Thymus (tissue), 11 donors: ENCODE results near the gene ITGA1. TPM values are rescaled to one million over a fixed set of nuclear protein-coding genes. Genes with fewer than 3 reads are reported as not detected.
A peak's percentile ranks its signal among the peaks of the same experiment; 100 is the strongest.

Experiments
- DNase-seq, 9 donors: peaks; one replicate each; pipeline ENCODE4 v3.0.0-alpha.2; 2013; ENCODE audit warnings: low spot score in 9 of 9, low read depth in 6 of 9, missing footprints in 1 of 9
- H3K27ac ChIP-seq, 2 donors: one replicate each; pipeline ENCODE4 v1.5.1; 2013; ENCODE audit warnings: control low read depth in 1 of 2, low read depth in 1 of 2, low read length in 1 of 2, mild to moderate bottlenecking in 1 of 2, moderate library complexity in 1 of 2
- H3K27me3 ChIP-seq, 2 donors: one replicate each; pipeline ENCODE4 v1.5.1; 2013; ENCODE audit warnings: low read length in 1 of 2; ENCODE audit not compliant: control insufficient read depth in 2 of 2, insufficient read depth in 1 of 2
- H3K36me3 ChIP-seq, 2 donors: one replicate each; pipeline ENCODE4 v1.5.1; 2013; ENCODE audit warnings: low read length in 1 of 2, mild to moderate bottlenecking in 1 of 2, moderate library complexity in 1 of 2; ENCODE audit not compliant: control insufficient read depth in 2 of 2, insufficient read depth in 2 of 2
- H3K4me1 ChIP-seq, 2 donors: one replicate each; pipeline ENCODE4 v1.5.1; 2013; ENCODE audit warnings: low read length in 2 of 2; ENCODE audit not compliant: control insufficient read depth in 2 of 2, insufficient read depth in 2 of 2
- H3K4me3 ChIP-seq, 2 donors: one replicate each; pipeline ENCODE4 v1.5.1; 2013; ENCODE audit warnings: low read length in 2 of 2, control low read depth in 1 of 2, mild to moderate bottlenecking in 1 of 2
- H3K9me3 ChIP-seq, 2 donors: one replicate each; pipeline ENCODE4 v1.5.1; 2013; ENCODE audit warnings: low read length in 1 of 2, mild to moderate bottlenecking in 1 of 2; ENCODE audit not compliant: control insufficient read depth in 2 of 2, insufficient read depth in 1 of 2
- WGBS: extraction: QIAGEN DNeasy Blood & Tissue Kit; methylation state at CpG from one replicate; pipeline ENCODE4 v1.1.7; 2013; 5-methylcytosine and 5-hydroxymethylcytosine counted together
- polyA plus RNA-seq: library from polyadenylated mRNA; stranded (reverse); fragments of 200-250 nt; gene quantifications from one replicate; pipeline ENCODE4 v1.2.3, GENCODE V29; 2013
- total RNA-seq: library from RNA; stranded (reverse); fragments of 120-200 nt; gene quantifications from one replicate; pipeline ENCODE4 v1.2.4, GENCODE V29; 2013
- donor health status: healthy.

The ITGA1 gene
- total and polyA plus RNA-seq, 2 donors, result 4.7 to 9.5 TPM

DNA sequence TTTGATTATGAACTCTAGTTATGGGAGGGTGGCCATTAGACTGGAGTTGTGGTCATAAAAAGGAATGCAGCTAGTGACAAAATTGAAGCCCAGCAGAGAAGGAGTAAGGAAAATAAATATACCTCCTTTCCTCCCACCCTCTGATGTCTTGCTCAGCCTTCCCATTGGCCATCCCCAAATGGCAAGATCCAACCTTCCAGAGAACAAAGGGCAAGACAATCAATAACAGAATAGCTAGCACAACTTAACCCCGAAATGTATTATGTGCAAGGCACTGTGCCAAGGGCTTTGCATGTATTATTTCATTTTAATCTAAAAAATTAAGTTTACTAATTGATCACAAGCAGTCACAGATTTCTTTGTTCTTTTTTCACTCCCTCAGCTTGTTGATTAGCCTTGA lies 3.6 kb downstream of the ITGA1 start:
- no peak for DNase-seq
- 96% methylated on average over 1 of the region's 1 CpG for WGBS
- H3K27ac ChIP-seq, result no peak overlapping the region
- peaks cover 4 to 18% of the 10 kb centered on the region in 2 donors for H3K4me1 ChIP-seq
- no peaks in the 10 kb centered on the region for H3K9me3 ChIP-seq
- H3K4me3 ChIP-seq, result no peak overlapping the region
- H3K36me3 ChIP-seq, result no peaks in the 10 kb centered on the region
- peaks cover 0 to 9% of the 10 kb centered on the region in 2 donors for H3K27me3 ChIP-seq

DNA sequence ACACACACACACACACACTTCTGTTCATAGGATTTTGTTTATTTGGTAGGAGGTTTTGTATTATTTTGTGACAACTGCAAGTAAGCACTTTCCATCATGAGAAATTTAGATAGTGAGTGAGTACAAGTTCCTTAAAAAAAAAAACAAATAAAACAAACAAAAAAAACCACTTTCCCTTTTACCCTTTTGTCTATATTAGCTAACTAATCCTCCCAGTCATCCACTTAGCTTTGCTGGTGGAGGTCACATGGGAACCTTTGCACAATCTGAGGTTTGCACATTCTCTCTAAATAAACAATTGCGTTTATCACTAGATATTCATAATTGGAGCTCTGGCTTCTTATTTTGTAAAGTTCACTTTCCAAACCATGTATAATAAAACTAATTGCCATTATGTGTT lies 6.8 kb downstream of the ITGA1 start:
- Histone ChIP-seq H3K27ac (no peak overlapping the region), H3K27me3 (no peaks in the 10 kb centered on the region), H3K4me1 (peaks cover 6 to 12% of the 10 kb centered on the region in 2 donors), H3K36me3 (no peaks in the 10 kb centered on the region), H3K4me3 (no peak overlapping the region), H3K9me3 (no peaks in the 10 kb centered on the region)
- no peak for DNase-seq
- WGBS, result 99% methylated on average over 1 of the region's 1 CpG

DNA sequence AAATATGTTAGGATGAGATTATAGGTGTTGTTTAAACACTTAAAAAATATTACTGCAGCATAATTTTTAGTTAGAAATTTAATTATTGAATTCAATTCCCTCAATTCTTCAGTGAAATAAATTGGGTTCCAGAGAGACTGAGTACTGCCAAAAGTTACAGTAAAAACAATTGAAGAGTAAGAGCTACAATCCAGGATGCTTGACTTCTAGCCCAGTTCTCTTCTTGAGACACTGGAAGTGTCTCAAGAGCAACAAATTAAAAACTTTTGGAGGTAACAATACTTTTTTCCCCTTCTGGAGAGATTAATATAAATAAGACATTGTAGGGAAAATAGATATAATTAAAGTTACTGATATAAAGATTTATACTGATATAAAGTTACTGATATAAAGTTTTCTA lies 8.3 kb downstream of the ITGA1 start:
- Histone ChIP-seq H3K27ac (no peak overlapping the region), H3K4me1 (peaks cover 6 to 13% of the 10 kb centered on the region in 2 donors), H3K4me3 (no peak overlapping the region), H3K27me3 (no peaks in the 10 kb centered on the region), H3K36me3 (no peaks in the 10 kb centered on the region), H3K9me3 (no peaks in the 10 kb centered on the region)
- no peak for DNase-seq

DNA sequence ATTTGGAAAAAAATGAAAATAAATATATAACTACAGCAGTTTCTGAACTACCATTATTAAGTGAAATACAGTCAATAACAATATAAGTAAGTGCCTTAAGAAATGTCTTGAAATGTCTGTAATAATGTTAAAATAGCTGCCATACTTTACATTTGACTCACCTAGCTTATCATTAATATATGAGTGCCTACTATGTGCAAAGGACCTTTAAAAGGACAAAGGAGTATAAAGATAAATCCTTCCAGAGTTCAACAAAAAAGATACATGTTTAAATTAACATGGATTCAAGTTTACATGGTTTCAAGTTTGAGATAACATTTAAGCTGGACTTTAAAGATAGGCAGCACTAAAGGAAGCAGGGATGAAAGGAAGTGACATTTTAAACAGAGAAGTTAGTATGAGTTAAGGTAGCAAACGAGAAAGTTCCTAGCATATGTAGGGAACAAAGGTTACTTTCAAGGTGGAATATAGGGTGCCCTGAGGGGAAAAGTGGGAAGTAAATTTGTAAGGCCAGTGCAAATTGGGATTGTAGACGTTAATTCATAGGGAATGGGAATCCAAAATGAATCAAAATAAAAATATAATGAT lies 8.9 kb downstream of the ITGA1 start:
- DNase-seq, result no peak
- Histone ChIP-seq H3K27ac (no peak overlapping the region), H3K36me3 (peaks cover 3% of the 10 kb centered on the region in 2 donors), H3K4me3 (no peak overlapping the region), H3K9me3 (no peaks in the 10 kb centered on the region), H3K4me1 (peaks cover 11 to 18% of the 10 kb centered on the region in 2 donors), H3K27me3 (no peaks in the 10 kb centered on the region)
- 95% methylated on average over 2 of the region's 2 CpGs for WGBS

DNA sequence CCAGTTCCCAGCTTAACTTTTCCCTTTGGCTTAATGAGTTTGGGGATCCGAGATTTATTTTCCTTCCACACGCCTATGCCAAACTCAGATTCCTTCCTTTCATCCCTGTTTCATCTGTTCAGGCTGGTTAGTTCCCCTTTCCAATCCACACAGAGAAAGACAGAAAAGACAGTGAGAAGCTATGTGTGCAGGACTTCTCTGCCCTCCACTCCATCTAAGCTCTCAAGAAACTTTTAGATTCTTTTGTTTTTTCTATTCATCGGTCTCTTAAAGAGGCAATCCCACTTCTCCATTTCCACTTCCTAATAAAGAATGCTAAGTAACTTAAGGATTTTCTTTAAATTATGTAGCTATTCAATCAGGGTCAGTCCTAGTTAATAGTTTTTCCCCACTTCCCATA lies 11.2 kb downstream of the ITGA1 start:
- peak overlapping the region; percentile 84 to 89 for H3K4me3 ChIP-seq
- WGBS, result 28% methylated on average over 3 of the region's 3 CpGs
- no peaks in the 10 kb centered on the region for H3K9me3 ChIP-seq
- H3K27me3 ChIP-seq, result no peaks in the 10 kb centered on the region
- H3K4me1 ChIP-seq, result peaks cover 12 to 24% of the 10 kb centered on the region in 2 donors
- peak in 2 of 9 donors; percentile 3 to 23 for DNase-seq
- peaks cover 3% of the 10 kb centered on the region in 2 donors for H3K36me3 ChIP-seq
- H3K27ac ChIP-seq, result peak overlapping the region; percentile 89 to 92

DNA sequence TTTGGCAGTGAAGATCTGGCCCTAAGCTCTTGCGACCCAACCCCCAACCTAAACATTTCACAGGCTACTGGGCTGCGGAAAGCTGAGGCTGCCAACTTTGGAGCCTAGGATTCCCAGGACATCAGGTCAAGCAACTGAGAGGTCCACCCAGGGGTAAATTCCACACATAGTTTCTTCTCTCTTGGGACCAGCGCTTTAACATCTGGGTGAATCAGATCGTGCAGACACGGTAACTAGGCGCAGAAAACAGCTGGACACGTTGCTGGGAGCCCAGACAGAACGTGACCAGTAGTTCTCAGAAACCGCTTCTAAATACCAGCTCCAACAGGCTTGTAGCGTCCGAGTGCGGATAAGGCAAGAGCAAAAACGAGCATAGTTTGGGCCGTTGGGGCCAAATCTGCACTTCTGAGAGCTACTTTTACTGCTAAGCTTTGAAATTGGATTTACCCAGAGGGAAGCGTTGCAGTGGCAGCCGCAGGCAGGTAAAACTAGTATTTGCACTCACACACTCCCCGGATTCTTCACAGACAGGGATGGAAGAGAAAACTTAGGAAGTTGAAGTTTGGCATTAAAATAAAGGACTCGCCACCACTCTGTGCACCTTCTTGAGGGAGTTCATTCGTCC lies 11.8 kb downstream of the ITGA1 start:
- WGBS, result under 1% methylated on average over 19 of the region's 19 CpGs
- Histone ChIP-seq H3K9me3 (no peaks in the 10 kb centered on the region), H3K4me3 (peak overlapping the region; percentile 84 to 89), H3K4me1 (peaks cover 12 to 24% of the 10 kb centered on the region in 2 donors), H3K27ac (peak overlapping the region; percentile 89 to 92), H3K27me3 (no peaks in the 10 kb centered on the region), H3K36me3 (peaks cover 3% of the 10 kb centered on the region in 2 donors)
- DNase-seq, result peak in 3 of 9 donors; percentile 10 to 27 (median 23)

DNA sequence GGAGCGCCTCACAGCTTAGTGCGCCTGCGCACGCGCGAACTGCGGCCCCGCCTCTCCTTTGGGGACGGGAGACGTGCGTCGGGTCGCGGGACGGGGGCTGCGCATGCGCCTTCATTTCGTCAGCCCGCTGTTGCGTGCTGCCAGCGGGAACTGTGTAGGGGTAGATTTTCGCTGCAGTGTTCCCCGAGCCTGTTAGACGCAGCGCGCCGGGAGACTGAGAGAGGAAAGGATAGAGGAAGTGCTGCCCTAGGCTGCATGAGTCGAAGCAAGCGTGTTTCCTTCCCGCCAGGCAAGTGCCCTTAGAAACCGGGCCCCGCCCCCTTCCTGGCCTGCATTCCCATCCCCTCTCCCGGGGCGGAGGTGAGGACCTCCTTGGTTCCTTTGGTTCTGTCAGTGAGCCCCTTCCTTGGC lies 12.3 kb downstream of the ITGA1 start:
- Histone ChIP-seq H3K4me1 (peaks cover 12 to 24% of the 10 kb centered on the region in 2 donors), H3K9me3 (no peaks in the 10 kb centered on the region), H3K27me3 (no peaks in the 10 kb centered on the region), H3K27ac (peak overlapping the region; percentile 89 to 92), H3K4me3 (peak overlapping the region; percentile 84 to 89), H3K36me3 (peaks cover 3% of the 10 kb centered on the region in 2 donors)
- peak; percentile 85 to 97 (median 94) for DNase-seq
- WGBS, result under 1% methylated on average over 34 of the region's 34 CpGs

DNA sequence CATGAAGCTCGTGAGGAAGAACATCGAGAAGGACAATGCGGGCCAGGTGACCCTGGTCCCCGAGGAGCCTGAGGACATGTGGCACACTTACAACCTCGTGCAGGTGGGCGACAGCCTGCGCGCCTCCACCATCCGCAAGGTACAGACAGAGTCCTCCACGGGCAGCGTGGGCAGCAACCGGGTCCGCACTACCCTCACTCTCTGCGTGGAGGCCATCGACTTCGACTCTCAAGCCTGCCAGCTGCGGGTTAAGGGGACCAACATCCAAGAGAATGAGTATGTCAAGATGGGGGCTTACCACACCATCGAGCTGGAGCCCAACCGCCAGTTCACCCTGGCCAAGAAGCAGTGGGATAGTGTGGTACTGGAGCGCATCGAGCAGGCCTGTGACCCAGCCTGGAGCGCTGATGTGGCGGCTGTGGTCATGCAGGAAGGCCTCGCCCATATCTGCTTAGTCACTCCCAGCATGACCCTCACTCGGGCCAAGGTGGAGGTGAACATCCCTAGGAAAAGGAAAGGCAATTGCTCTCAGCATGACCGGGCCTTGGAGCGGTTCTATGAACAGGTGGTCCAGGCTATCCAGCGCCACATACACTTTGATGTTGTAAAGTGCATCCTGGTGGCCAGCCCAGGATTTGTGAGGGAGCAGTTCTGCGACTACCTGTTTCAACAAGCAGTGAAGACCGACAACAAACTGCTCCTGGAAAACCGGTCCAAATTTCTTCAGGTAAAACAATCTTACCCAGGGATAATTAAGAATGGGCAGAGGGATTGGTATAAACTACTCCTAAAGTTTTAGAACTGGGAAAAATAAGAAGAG lies 12.9 kb downstream of the ITGA1 start:
- peak overlapping the region; percentile 84 to 89 for H3K4me3 ChIP-seq
- peaks cover 12 to 24% of the 10 kb centered on the region in 2 donors for H3K4me1 ChIP-seq
- peak in 1 of 9 donors; percentile 27 for DNase-seq
- peaks cover 3% of the 10 kb centered on the region in 2 donors for H3K36me3 ChIP-seq
- 8% methylated on average over 31 of the region's 31 CpGs for WGBS
- H3K27ac ChIP-seq, result peak overlapping the region; percentile 89 to 92
- H3K9me3 ChIP-seq, result no peaks in the 10 kb centered on the region
- no peaks in the 10 kb centered on the region for H3K27me3 ChIP-seq

DNA sequence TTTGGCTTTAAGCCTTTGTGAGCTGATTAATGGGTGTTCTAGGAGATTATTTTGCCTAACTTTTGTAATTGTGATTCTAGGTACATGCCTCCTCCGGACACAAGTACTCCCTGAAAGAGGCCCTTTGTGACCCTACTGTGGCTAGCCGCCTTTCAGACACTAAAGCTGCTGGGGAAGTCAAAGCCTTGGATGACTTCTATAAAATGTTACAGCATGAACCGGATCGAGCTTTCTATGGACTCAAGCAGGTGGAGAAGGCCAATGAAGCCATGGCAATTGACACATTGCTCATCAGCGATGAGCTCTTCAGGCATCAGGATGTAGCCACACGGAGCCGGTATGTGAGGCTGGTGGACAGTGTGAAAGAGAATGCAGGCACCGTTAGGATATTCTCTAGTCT lies 13.6 kb downstream of the ITGA1 start:
- DNase-seq, result peak in 1 of 9 donors; percentile 16
- peak overlapping the region; percentile 84 to 89 for H3K4me3 ChIP-seq
- peaks cover 3% of the 10 kb centered on the region in 2 donors for H3K36me3 ChIP-seq
- 90% methylated on average over 8 of the region's 8 CpGs for WGBS
- no peaks in the 10 kb centered on the region for H3K27me3 ChIP-seq
- H3K27ac ChIP-seq, result peak overlapping the region in 1 of 2 donors; percentile 27
- H3K9me3 ChIP-seq, result no peaks in the 10 kb centered on the region
- H3K4me1 ChIP-seq, result peaks cover 12 to 24% of the 10 kb centered on the region in 2 donors
